PC-9 (cell line): Measurements from ENCODE around the gene LRCH3. TPM values are rescaled to one million over a fixed set of nuclear protein-coding genes. Genes with fewer than 3 reads are reported as not detected.

Experiments
- BruUV-seq: library from RNA; stranded (reverse); fragments of 400-500 nt; replicated peaks from 2 replicates; lab custom pipeline; 2021; lab: Mats Ljungman, UMichigan
- CTCF ChIA-PET: fragments of 300-600 bp; sonication (Branson Sonifier 250); formaldehyde crosslinking; loops from one replicate; lab custom pipeline; 2022; ENCODE audit warnings: antibody characterized with exemption; lab: Charles Lee
- POLR2A ChIA-PET: fragments of 300-600 bp; sonication (Branson Sonifier 250); formaldehyde crosslinking; loops from one replicate; lab custom pipeline; 2022; ENCODE audit warnings: antibody characterized with exemption; ENCODE audit not compliant: unreplicated experiment; lab: Charles Lee
- DNase-seq, 2 experiments: peaks; one replicate each; pipeline versions ENCODE4 v3.0.0 to v3.0.0-alpha.2; 2015 to 2022; ENCODE audit warnings: mixed read lengths in 1 of 2
- H2AFZ ChIP-seq: fragments of 200-600 bp; sonication (generic); 2 replicates; pipeline ENCODE4 v1.8.1; 2017; ENCODE audit warnings: antibody characterized with exemption
- H3F3A ChIP-seq: fragments of 200-600 bp; sonication (generic); 2 replicates; pipeline ENCODE4 v1.8.1; 2017; ENCODE audit warnings: antibody characterized with exemption, mild to moderate bottlenecking, low read depth; ENCODE audit not compliant: insufficient read depth
- H3K27ac ChIP-seq: fragments of 200-600 bp; sonication (generic); 2 replicates; pipeline ENCODE4 v1.6.1; 2016; ENCODE audit warnings: mixed run types
- H3K27me3 ChIP-seq: fragments of 200-600 bp; sonication (generic); 2 replicates; pipeline ENCODE4 v1.6.1; 2016; ENCODE audit warnings: low read depth, mixed run types; ENCODE audit not compliant: insufficient read depth
- H3K36me3 ChIP-seq: fragments of 200-600 bp; sonication (generic); 2 replicates; pipeline ENCODE4 v1.6.1; 2016; ENCODE audit warnings: low read depth, mixed run types
- H3K4me1 ChIP-seq: fragments of 200-600 bp; sonication (generic); replicated peaks from 2 replicates; pipeline ENCODE4 v1.6.1; 2016; ENCODE audit warnings: mixed run types; ENCODE audit not compliant: insufficient read depth
- H3K4me2 ChIP-seq: fragments of 200-600 bp; sonication (generic); 2 replicates; pipeline ENCODE4 v1.6.1; 2017; ENCODE audit warnings: mixed run types
- H3K4me3 ChIP-seq: fragments of 200-600 bp; sonication (generic); 2 replicates; pipeline ENCODE4 v1.6.1; 2016; ENCODE audit warnings: mixed run types
- H3K79me2 ChIP-seq: fragments of 200-600 bp; sonication (generic); 2 replicates; pipeline ENCODE4 v1.6.1; 2017; ENCODE audit warnings: low read depth, mixed run types
- H3K9me2 ChIP-seq: fragments of 200-600 bp; sonication (generic); 2 replicates; pipeline ENCODE4 v1.8.1; 2017; ENCODE audit warnings: mild to moderate bottlenecking; ENCODE audit not compliant: insufficient read depth
- H3K9me3 ChIP-seq: fragments of 200-600 bp; sonication (generic); 2 replicates; pipeline ENCODE4 v1.8.1; 2016; ENCODE audit warnings: low read depth; ENCODE audit not compliant: insufficient read depth
- H4K20me1 ChIP-seq: fragments of 200-600 bp; sonication (generic); 2 replicates; pipeline ENCODE4 v1.8.1; 2017; ENCODE audit not compliant: insufficient read depth
- EZH2 ChIP-seq: fragments of 200-600 bp; sonication (generic); IDR thresholded peaks from 2 replicates; pipeline ENCODE4 v1.8.0; 2017; ENCODE audit warnings: antibody characterized with exemption, low read depth
- intact Hi-C: fragments of 100-400 bp; cut with micrococcal nuclease; formaldehyde crosslinking; loops from one replicate; pipeline ENCODE4 v1.10.0; 2022; ENCODE audit not compliant: unreplicated experiment
- total RNA-seq: library from RNA; stranded (reverse); gene quantifications from 2 replicates; pipeline ENCODE4 v1.2.3, GENCODE V29; 2021
- TF ChIP-seq, protein P1 (sequence below): fragments of 200-600 bp; sonication (generic); conservative IDR thresholded peaks from 2 replicates; pipeline ENCODE4 v1.6.1; 2017; ENCODE audit warnings: mixed run types, antibody characterized with exemption, mild to moderate bottlenecking, moderate library complexity

LRCH3 gene
- total RNA-seq, 1 experiment from 2014 or later = 51.9 TPM

DNA sequence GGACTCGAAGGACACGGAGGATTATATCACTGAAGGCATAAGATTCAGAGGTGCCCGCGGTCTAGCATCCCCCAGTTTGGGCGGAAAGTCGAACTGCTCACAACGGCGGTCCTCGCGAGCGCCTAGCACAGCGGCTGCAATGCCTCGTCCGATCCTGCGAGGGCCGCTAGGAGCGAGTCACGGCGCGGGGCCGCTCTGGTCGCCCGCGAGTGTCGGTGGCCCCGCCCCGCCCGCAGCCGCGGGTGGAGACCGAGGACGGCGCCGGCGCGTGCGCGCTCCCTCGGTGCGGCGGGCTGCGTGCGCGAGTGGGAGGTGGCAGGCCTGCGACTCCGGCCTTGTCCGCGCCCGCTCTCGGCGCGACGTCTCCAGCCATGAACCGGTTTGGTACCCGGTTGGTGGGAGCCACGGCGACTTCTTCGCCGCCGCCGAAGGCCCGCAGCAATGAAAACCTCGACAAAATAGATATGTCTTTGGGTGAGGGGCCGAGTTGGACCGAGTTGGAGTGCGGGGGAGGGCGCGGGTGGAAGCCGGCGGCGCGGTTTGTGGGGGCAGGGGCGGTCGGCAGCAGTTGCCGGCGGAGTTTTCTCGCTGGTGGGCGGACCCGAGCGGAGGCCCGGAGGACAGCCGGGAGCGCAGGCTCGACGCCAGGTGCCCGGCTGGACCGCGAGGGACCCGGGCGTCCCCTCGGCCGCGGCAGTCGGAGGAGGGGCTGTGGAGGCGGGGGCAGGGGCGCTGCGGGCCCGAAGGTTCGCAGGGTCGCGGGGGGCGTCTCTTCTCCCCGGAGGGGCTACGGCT is 41.3 kb upstream of the LRCH3 start, which contains the start of gene FYTTD1:
FYTTD1 (plus strand) TSS at position 283 of the 795 bp plus-strand sequence; CDS start at position 372, 89 bp downstream.
- H3K9me2 ChIP-seq = no peaks in the 10 kb centered on the region
- H3K36me3 ChIP-seq = no peaks in the 10 kb centered on the region
- no peaks in the 10 kb centered on the region for H3K27me3 ChIP-seq
- peak within 1 kb of the TSS; percentile 76 for H3K27ac ChIP-seq
- peaks cover 25% of the 10 kb centered on the region for H3K4me1 ChIP-seq
- H4K20me1 ChIP-seq = peaks cover 42% of the 10 kb centered on the region
- H3K79me2 ChIP-seq = peaks cover 43% of the 10 kb centered on the region
- ChIA-PET CTCF (interaction anchor here (0.5 to 0.7 kb wide), 3 partner anchors 156 to 720 kb away, joined by 4 to 14 read pairs (median 5); partner anchors contain the start of gene MELTF), POLR2A (no interaction called here)
- peak within 1 kb of the TSS; percentile 79 for H3K4me3 ChIP-seq
- peak within 1 kb of the TSS; percentile 98 for H2AFZ ChIP-seq
- no peak for TF ChIP-seq EZH2
- TF ChIP-seq, protein P1, sequence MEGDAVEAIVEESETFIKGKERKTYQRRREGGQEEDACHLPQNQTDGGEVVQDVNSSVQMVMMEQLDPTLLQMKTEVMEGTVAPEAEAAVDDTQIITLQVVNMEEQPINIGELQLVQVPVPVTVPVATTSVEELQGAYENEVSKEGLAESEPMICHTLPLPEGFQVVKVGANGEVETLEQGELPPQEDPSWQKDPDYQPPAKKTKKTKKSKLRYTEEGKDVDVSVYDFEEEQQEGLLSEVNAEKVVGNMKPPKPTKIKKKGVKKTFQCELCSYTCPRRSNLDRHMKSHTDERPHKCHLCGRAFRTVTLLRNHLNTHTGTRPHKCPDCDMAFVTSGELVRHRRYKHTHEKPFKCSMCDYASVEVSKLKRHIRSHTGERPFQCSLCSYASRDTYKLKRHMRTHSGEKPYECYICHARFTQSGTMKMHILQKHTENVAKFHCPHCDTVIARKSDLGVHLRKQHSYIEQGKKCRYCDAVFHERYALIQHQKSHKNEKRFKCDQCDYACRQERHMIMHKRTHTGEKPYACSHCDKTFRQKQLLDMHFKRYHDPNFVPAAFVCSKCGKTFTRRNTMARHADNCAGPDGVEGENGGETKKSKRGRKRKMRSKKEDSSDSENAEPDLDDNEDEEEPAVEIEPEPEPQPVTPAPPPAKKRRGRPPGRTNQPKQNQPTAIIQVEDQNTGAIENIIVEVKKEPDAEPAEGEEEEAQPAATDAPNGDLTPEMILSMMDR = peak; percentile 41
- H3F3A ChIP-seq = peaks cover 59% of the 10 kb centered on the region
- peak within 1 kb of the TSS; percentile 95 for H3K4me2 ChIP-seq
- intact Hi-C loops = loop anchor here (1.0 kb wide), 1 partner anchor 12 kb away; no protein-coding TSS in a partner anchor
- no peaks in the 10 kb centered on the region for H3K9me3 ChIP-seq
- DNase-seq = peak; percentile 72 to 96
- no TSS peak for BruUV-seq

DNA sequence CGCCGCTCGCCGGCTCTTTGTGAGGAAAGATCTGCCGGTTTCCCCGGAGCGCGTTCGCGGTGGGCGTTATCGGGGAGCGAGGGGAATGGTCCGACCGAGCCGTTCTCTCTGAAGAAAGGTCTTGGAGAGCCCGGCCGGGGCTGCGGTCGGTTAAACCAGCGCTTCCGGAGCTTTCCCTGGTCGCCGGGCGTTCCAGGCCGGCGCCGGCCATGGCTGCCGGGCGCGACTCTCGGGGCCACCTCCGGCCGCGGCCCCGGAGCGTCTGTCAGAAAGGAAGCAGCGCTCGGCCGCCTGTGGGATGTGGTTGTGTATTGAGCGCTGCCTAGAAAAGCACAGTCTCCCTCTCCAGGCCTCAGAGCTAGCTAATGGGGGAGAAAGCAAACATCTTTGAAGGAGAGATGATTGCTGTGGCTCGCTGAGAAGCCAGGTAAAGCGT is 40.6 kb upstream of the LRCH3 start:
- Histone ChIP-seq H3F3A (peaks cover 59% of the 10 kb centered on the region), H3K4me3 (peak overlapping the region; percentile 79), H3K27me3 (no peaks in the 10 kb centered on the region), H3K9me2 (no peaks in the 10 kb centered on the region), H3K36me3 (no peaks in the 10 kb centered on the region), H3K27ac (peak overlapping the region; percentile 76), H3K9me3 (no peaks in the 10 kb centered on the region), H3K4me2 (peak overlapping the region; percentile 95), H4K20me1 (peaks cover 47% of the 10 kb centered on the region), H2AFZ (peak overlapping the region; percentile 98), H3K79me2 (peaks cover 48% of the 10 kb centered on the region), H3K4me1 (peaks cover 25% of the 10 kb centered on the region)
- TF ChIP-seq, protein P1 = no peak
- no peak for TF ChIP-seq EZH2
- ChIA-PET POLR2A (no interaction called here), CTCF (interaction anchor here (0.5 to 0.6 kb wide), 2 partner anchors 9 to 178 kb away, joined by 3 to 14 read pairs; no protein-coding TSS in a partner anchor)
- peak; percentile 55 to 65 for DNase-seq
- intact Hi-C loops = no loop called here
- BruUV-seq = no TSS peak

- Histone ChIP-seq H3K9me3 (no peaks in the 10 kb centered on the region), H3K4me3 (peak overlapping the region; percentile 79), H2AFZ (peak overlapping the region; percentile 98), H4K20me1 (peaks cover 47% of the 10 kb centered on the region), H3K9me2 (no peaks in the 10 kb centered on the region), H3K79me2 (peaks cover 54% of the 10 kb centered on the region), H3K4me2 (peak overlapping the region; percentile 95), H3F3A (peaks cover 57% of the 10 kb centered on the region), H3K27me3 (no peaks in the 10 kb centered on the region), H3K36me3 (0 out of 2 replicates have a peak, but pooled peaks cover under 1% of the 10 kb centered on the region), H3K27ac (peak overlapping the region; percentile 76), H3K4me1 (peaks cover 25% of the 10 kb centered on the region)
- TSS peak; percentile 51 for BruUV-seq
- TF ChIP-seq EZH2 = no peak
- TF ChIP-seq, protein P1 = no peak
- intact Hi-C loops = loop anchor here (1.0 kb wide), 1 partner anchor 39 kb away; no protein-coding TSS in a partner anchor
- CTCF ChIA-PET = interaction anchor here (0.5 to 0.6 kb wide), 2 partner anchors 10 to 424 kb away, joined by 3 read pairs; no protein-coding TSS in a partner anchor
- POLR2A ChIA-PET = no interaction called here
- DNase-seq = peak; percentile 39 to 40
Observed at GRCh38 chr3:197750858-197751737, 40.0 kb upstream of the LRCH3 start.
